Astrocyte of the cerebellum (primary cell): ENCODE measurements around the gene DHFR2.

Experiments
- DNase-seq: peaks from one replicate; pipeline ENCODE4 v3.0.0-alpha.2; 2011; ENCODE audit warnings: low read depth
- H3K4me3 ChIP-seq: 2 replicates; pipeline ENCODE4 v1.5.1; 2011; ENCODE audit warnings: mild to moderate bottlenecking, low read depth, low read length, moderate library complexity
- CTCF ChIP-seq: IDR thresholded peaks from 2 replicates; pipeline ENCODE4 v1.5.1; 2012; ENCODE audit warnings: low read length, low read depth, moderate library complexity, mild to moderate bottlenecking; ENCODE audit errors: missing control alignments
- in situ Hi-C: cut with HindIII; loops from 2 replicates; pipeline ENCODE4 v1.10.0; 2017; ENCODE audit warnings: low sequenced_read_pairs

Gene DHFR2

GRCh38 chr3:94019659-94020058 is 43.1 kb downstream of the DHFR2 start:
- TF ChIP-seq CTCF, result no peak
- no peak overlapping the region for H3K4me3 ChIP-seq
- no peak for DNase-seq
- in situ Hi-C loops, result no loop called here

- in situ Hi-C loops, result no loop called here
- no peak for DNase-seq
- H3K4me3 ChIP-seq, result no peak overlapping the region
- TF ChIP-seq CTCF, result no peak
These were observed 47.7 kb downstream of the DHFR2 start for GRCh38 chr3:94015025-94015424.

GRCh38 chr3:94012185-94012584 is 50.5 kb downstream of the DHFR2 start:
- in situ Hi-C loops, result no loop called here
- H3K4me3 ChIP-seq, result no peak overlapping the region
- no peak for DNase-seq
- no peak for TF ChIP-seq CTCF

- no peak for DNase-seq
- in situ Hi-C loops, result no loop called here
- TF ChIP-seq CTCF, result no peak
- no peak overlapping the region for H3K4me3 ChIP-seq
These were observed 51.4 kb downstream of the DHFR2 start for GRCh38 chr3:94011233-94011711.

- DNase-seq, result no peak
- no peak overlapping the region for H3K4me3 ChIP-seq
- TF ChIP-seq CTCF, result no peak
- in situ Hi-C loops, result no loop called here
These were observed 53.1 kb downstream of the DHFR2 start for GRCh38 chr3:94009608-94010007.

GRCh38 chr3:94008253-94008652 is 54.5 kb downstream of the DHFR2 start:
- no peak for TF ChIP-seq CTCF
- DNase-seq, result no peak
- H3K4me3 ChIP-seq, result no peak overlapping the region
- in situ Hi-C loops, result no loop called here
